Liver (tissue), 9 donors: Measurements from ENCODE around the gene CNOT3. TPM values are rescaled to one million over a fixed set of nuclear protein-coding genes. Genes with fewer than 3 reads are reported as not detected.

Experiments used
- DNase-seq: peaks from one replicate; pipeline ENCODE4 v3.0.0-alpha.2; 2017; ENCODE audit warnings: low spot score
- H3K27ac ChIP-seq, 2 donors: one replicate each; pipeline ENCODE4 v1.7.0; 2013; ENCODE audit warnings: inconsistent platforms in 2 of 2, low read length in 2 of 2, control low read depth in 1 of 2, low read depth in 1 of 2, mild to moderate bottlenecking in 1 of 2
- H3K27me3 ChIP-seq, 4 donors: one replicate each; pipeline versions ENCODE4 v1.6.1 to v1.7.0; 2013; ENCODE audit warnings: low read length in 3 of 4, inconsistent platforms in 1 of 4, mild to moderate bottlenecking in 1 of 4, moderate library complexity in 1 of 4; ENCODE audit not compliant: control insufficient read depth in 4 of 4, insufficient read depth in 4 of 4
- H3K36me3 ChIP-seq, 4 donors: one replicate each; pipeline versions ENCODE4 v1.6.1 to v1.7.0; 2013; ENCODE audit warnings: low read length in 3 of 4, mild to moderate bottlenecking in 3 of 4, low read depth in 1 of 4, moderate library complexity in 1 of 4; ENCODE audit not compliant: control insufficient read depth in 4 of 4, insufficient read depth in 3 of 4
- H3K4me1 ChIP-seq, 4 donors: one replicate each; pipeline versions ENCODE4 v1.6.1 to v1.7.0; 2013; ENCODE audit warnings: low read length in 3 of 4, mild to moderate bottlenecking in 3 of 4, moderate library complexity in 1 of 4; ENCODE audit not compliant: control insufficient read depth in 4 of 4, insufficient read depth in 4 of 4
- H3K4me3 ChIP-seq, 3 donors: one replicate each; pipeline versions ENCODE4 v1.6.1 to v1.7.0; 2013; ENCODE audit warnings: low read length in 3 of 3, control low read depth in 1 of 3, low read depth in 1 of 3, mild to moderate bottlenecking in 1 of 3
- H3K9ac ChIP-seq, 2 donors: one replicate each; pipeline ENCODE4 v1.7.0; 2013; ENCODE audit warnings: low read length in 2 of 2, mild to moderate bottlenecking in 2 of 2, moderate library complexity in 2 of 2, control low read depth in 1 of 2, low read depth in 1 of 2
- H3K9me3 ChIP-seq, 4 donors: one replicate each; pipeline versions ENCODE4 v1.6.1 to v1.7.0; 2013; ENCODE audit warnings: low read length in 3 of 4; ENCODE audit not compliant: control insufficient read depth in 4 of 4
- ATF3 ChIP-seq: IDR thresholded peaks from 2 replicates; pipeline ENCODE4 v1.6.1; 2016; ENCODE audit warnings: antibody characterized with exemption
- CTCF ChIP-seq: fragments of 150-350 bp; IDR thresholded peaks from 2 replicates; pipeline ENCODE4 v1.5.1; 2017; ENCODE audit warnings: improper control_type of control experiment, low read depth, low read length; ENCODE audit not compliant: missing input control
- EGR1 ChIP-seq, 2 donors: IDR thresholded peaks; 2 replicates each; pipeline ENCODE4 v1.6.1; 2016 to 2018; ENCODE audit warnings: antibody characterized with exemption in 2 of 2, low read depth in 2 of 2
- FOXA1 ChIP-seq: IDR thresholded peaks from 2 replicates; pipeline ENCODE4 v1.6.1; 2016; ENCODE audit warnings: antibody characterized with exemption
- FOXA2 ChIP-seq: IDR thresholded peaks from 2 replicates; pipeline ENCODE4 v1.6.1; 2016; ENCODE audit warnings: antibody characterized with exemption
- GABPA ChIP-seq, 2 donors: IDR thresholded peaks in 1 of 2; conservative IDR thresholded peaks in 1 of 2; 2 replicates each; pipeline ENCODE4 v1.6.1; 2016; ENCODE audit warnings: antibody characterized with exemption in 2 of 2, mild to moderate bottlenecking in 1 of 2, moderate library complexity in 1 of 2
- HNF4G ChIP-seq: IDR thresholded peaks from 2 replicates; pipeline ENCODE4 v1.6.1; 2016; ENCODE audit warnings: antibody characterized with exemption
- JUND ChIP-seq, 2 donors: IDR thresholded peaks; 2 replicates each; pipeline ENCODE4 v1.6.1; 2016; ENCODE audit warnings: antibody characterized with exemption in 2 of 2
- MAX ChIP-seq: IDR thresholded peaks from 2 replicates; pipeline ENCODE4 v1.6.1; 2016; ENCODE audit warnings: antibody characterized with exemption
- NR2F2 ChIP-seq: IDR thresholded peaks from 2 replicates; pipeline ENCODE4 v1.6.1; 2016; ENCODE audit warnings: antibody characterized with exemption
- RAD21 ChIP-seq, 2 donors: IDR thresholded peaks; 2 replicates each; pipeline ENCODE4 v1.6.1; 2016; ENCODE audit warnings: antibody characterized with exemption in 2 of 2, mild to moderate bottlenecking in 2 of 2
- REST ChIP-seq: IDR thresholded peaks from 2 replicates; pipeline ENCODE4 v1.6.1; 2016; ENCODE audit warnings: antibody characterized with exemption, mild to moderate bottlenecking
- RXRA ChIP-seq, 2 donors: IDR thresholded peaks; 2 replicates each; pipeline ENCODE4 v1.6.1; 2017 to 2018; ENCODE audit warnings: antibody characterized with exemption in 2 of 2, mild to moderate bottlenecking in 1 of 2
- TAF1 ChIP-seq: conservative IDR thresholded peaks from 2 replicates; pipeline ENCODE4 v1.6.1; 2016; ENCODE audit warnings: antibody characterized with exemption, mild to moderate bottlenecking
- YY1 ChIP-seq: IDR thresholded peaks from 2 replicates; pipeline ENCODE4 v1.6.1; 2016; ENCODE audit warnings: antibody characterized with exemption, mild to moderate bottlenecking
- ZBTB33 ChIP-seq: IDR thresholded peaks from 2 replicates; pipeline ENCODE4 v1.6.1; 2016; ENCODE audit warnings: antibody characterized with exemption
- WGBS: extraction: QIAGEN DNeasy Blood & Tissue Kit; methylation state at CpG from one replicate; pipeline ENCODE4 v1.1.7; 2013; 5-methylcytosine and 5-hydroxymethylcytosine counted together
- polyA plus RNA-seq, 2 donors: library from polyadenylated mRNA; stranded (reverse) in 1 of 2; unstranded in 1 of 2; fragments of 200-250 nt in 1 of 2; fragments of >200 nt in 1 of 2; fragmentation: Nextera tagmentation in 1 of 2; extraction: Ambion mirVana in 1 of 2; gene quantifications; one replicate each; pipeline versions ENCODE4 v1.2.1 to v1.2.3, GENCODE V29; 2013 to 2015
- total RNA-seq, 2 donors: library from RNA; depleted of rRNA; stranded (reverse); fragments of >200 nt; gene quantifications; one replicate each; pipeline ENCODE4 v1.2.3, GENCODE V29; 2014
- donor health status: healthy.
- donor health status: healthy.
- donor health status: healthy.
- donor health status: healthy.
- donor health status: healthy.

CNOT3 gene
- total and polyA plus RNA-seq, 4 donors: 3.7 to 13.0 (median 9.1) TPM

- no peak for DNase-seq
- Histone ChIP-seq H3K4me1 (no peaks in the 10 kb centered on the region), H3K27ac (no peak overlapping the region), H3K9ac (no peak overlapping the region), H3K9me3 (no peaks in the 10 kb centered on the region), H3K36me3 (peaks cover 24 to 94% (median 60%) of the 10 kb centered on the region in 4 donors), H3K27me3 (no peaks in the 10 kb centered on the region), H3K4me3 (no peak overlapping the region)
- 94% methylated on average over 19 of the region's 19 CpGs for WGBS
- no peak for TF ChIP-seq RAD21 (IDR thresholded peaks at IDR 0.05)
- no peak for TF ChIP-seq FOXA1
- no peak for TF ChIP-seq CTCF
- TF ChIP-seq GABPA (IDR thresholded peaks at IDR 0.05 in 1 of 2, conservative IDR thresholded peaks at IDR 0.05 in 1 of 2): no peak
- TF ChIP-seq EGR1 (IDR thresholded peaks at IDR 0.05; ENCODE audit: low read depth in 2 of 2): no peak
- no peak for TF ChIP-seq ZBTB33
- no peak for TF ChIP-seq FOXA2
- TF ChIP-seq JUND (IDR thresholded peaks at IDR 0.05): no peak
- no peak for TF ChIP-seq MAX
- TF ChIP-seq HNF4G: no peak
- no peak for TF ChIP-seq ATF3
- TF ChIP-seq REST: no peak
Measured at GRCh38 chr19:54148158-54148557, 10.6 kb downstream of the CNOT3 start.

GRCh38 chr19:54149021-54149812 is 11.7 kb downstream of the CNOT3 start:
- H3K27me3 ChIP-seq: no peaks in the 10 kb centered on the region
- H3K4me3 ChIP-seq: no peak overlapping the region
- H3K36me3 ChIP-seq: peaks cover 30 to 94% (median 56%) of the 10 kb centered on the region in 4 donors
- H3K9ac ChIP-seq: no peak overlapping the region
- no peak for DNase-seq
- 87% methylated on average over 12 of the region's 12 CpGs for WGBS
- H3K4me1 ChIP-seq: no peaks in the 10 kb centered on the region
- H3K27ac ChIP-seq: no peak overlapping the region
- H3K9me3 ChIP-seq: no peaks in the 10 kb centered on the region
- no peak for TF ChIP-seq CTCF
- TF ChIP-seq JUND (IDR thresholded peaks at IDR 0.05): no peak
- no peak for TF ChIP-seq ATF3
- no peak for TF ChIP-seq TAF1
- no peak for TF ChIP-seq REST
- TF ChIP-seq RXRA (IDR thresholded peaks at IDR 0.05): no peak
- TF ChIP-seq NR2F2: no peak
- TF ChIP-seq GABPA (IDR thresholded peaks at IDR 0.05 in 1 of 2, conservative IDR thresholded peaks at IDR 0.05 in 1 of 2): no peak
- no peak for TF ChIP-seq YY1
- no peak for TF ChIP-seq EGR1 (IDR thresholded peaks at IDR 0.05; ENCODE audit: low read depth in 2 of 2)
